ENCODE data around the gene PREX1.
A peak's percentile ranks its signal among the peaks of the same experiment; 100 is the strongest.
"Not testable (repeated sequence)": the region's sequence is repeated elsewhere in the genome, so short reads cannot be mapped to it uniquely, and the experiment has no call there.

PREX1 gene

GRCh38 chr20:48827855-48828733, at the start of gene PREX1:
PREX1 (minus strand) TSS chr20:48827999; CDS start chr20:48827860, 139 bp downstream.
- intact Hi-C loops (cut with DNase I) = loop anchor here (2.0 to 10.0 kb wide), 3 partner anchors 73 to 171 kb away; no protein-coding TSS in a partner anchor
- DNase-seq = peak in 40 of 42 donors; percentile 71 to 94 (median 86)

- intact Hi-C loops (cut with DNase I) = no loop called here
- DNase-seq = peak in 9 of 42 donors; percentile 27 to 70 (median 43)
Measured at GRCh38 chr20:48877304-48877703, 49.5 kb upstream of the PREX1 start.

GRCh38 chr20:48875914-48876240, 48.1 kb upstream of the PREX1 start:
- intact Hi-C loops (cut with DNase I) = no loop called here
- DNase-seq = no peak

GRCh38 chr20:48875233-48875913, 47.6 kb upstream of the PREX1 start:
- intact Hi-C loops (cut with DNase I) = no loop called here
- DNase-seq = no peak

- intact Hi-C loops (cut with DNase I); DNase-seq: not testable (repeated sequence)
Measured at GRCh38 chr20:48869442-48869841, 41.6 kb upstream of the PREX1 start.

- intact Hi-C loops (cut with DNase I) = no loop called here
- peak in 4 of 42 donors; percentile 12 to 49 (median 30) for DNase-seq
Measured at GRCh38 chr20:48866936-48867335, 39.1 kb upstream of the PREX1 start.

- intact Hi-C loops (cut with DNase I) = no loop called here
Measured at GRCh38 chr20:48864738-48865318, 37.0 kb upstream of the PREX1 start.

GRCh38 chr20:48864254-48864653, 36.5 kb upstream of the PREX1 start:
- intact Hi-C loops (cut with DNase I) = no loop called here
- DNase-seq = no peak

More at GRCh38 chr20:48864738-48865318, 37.0 kb upstream of the PREX1 start:
- no peak for DNase-seq

GRCh38 chr20:48862279-48862678, 34.5 kb upstream of the PREX1 start:
- intact Hi-C loops (cut with DNase I) = no loop called here

GRCh38 chr20:48861444-48861843, 33.6 kb upstream of the PREX1 start:
- intact Hi-C loops (cut with DNase I) = no loop called here
- no peak for DNase-seq

More at GRCh38 chr20:48862279-48862678, 34.5 kb upstream of the PREX1 start:
- DNase-seq = no peak

- peak in 15 of 42 donors; percentile 8 to 55 (median 21) for DNase-seq
- intact Hi-C loops (cut with DNase I) = no loop called here
Measured at GRCh38 chr20:48858075-48858790, 30.4 kb upstream of the PREX1 start.

- intact Hi-C loops (cut with DNase I) = no loop called here
- no peak for DNase-seq
Measured at GRCh38 chr20:48856130-48856529, 28.3 kb upstream of the PREX1 start.

- DNase-seq = no peak
- intact Hi-C loops (cut with DNase I) = no loop called here
Measured at GRCh38 chr20:48855046-48855445, 27.2 kb upstream of the PREX1 start.

- intact Hi-C loops (cut with DNase I) = no loop called here
- no peak for DNase-seq
Measured at GRCh38 chr20:48852609-48853008, 24.8 kb upstream of the PREX1 start.

GRCh38 chr20:48851579-48851978, 23.8 kb upstream of the PREX1 start:
- intact Hi-C loops (cut with DNase I) = no loop called here
- no peak for DNase-seq

- intact Hi-C loops (cut with DNase I) = no loop called here
Measured at GRCh38 chr20:48850977-48851299, 23.1 kb upstream of the PREX1 start.

GRCh38 chr20:48850257-48850976, 22.6 kb upstream of the PREX1 start:
- intact Hi-C loops (cut with DNase I) = no loop called here
- DNase-seq = no peak

More at GRCh38 chr20:48850977-48851299, 23.1 kb upstream of the PREX1 start:
- no peak for DNase-seq

- DNase-seq = no peak
- intact Hi-C loops (cut with DNase I) = no loop called here
Measured at GRCh38 chr20:48849779-48850178, 22.0 kb upstream of the PREX1 start.

GRCh38 chr20:48849299-48849698, 21.5 kb upstream of the PREX1 start:
- intact Hi-C loops (cut with DNase I) = no loop called here
- DNase-seq = no peak
